Endothelial cell of umbilical vein (primary cell): ENCODE results near the gene CDH7. TPM values are rescaled to one million over a fixed set of nuclear protein-coding genes. Genes with fewer than 3 reads are reported as not detected.

Experiments used
- BruUV-seq: library from RNA; stranded (reverse); fragments of 400-500 nt; replicated peaks from 2 replicates; lab custom pipeline; 2021; lab: Mats Ljungman, UMichigan
- CTCF ChIA-PET: fragments of 300-600, 350-600 bp; sonication (Branson Sonifier 250); formaldehyde crosslinking; loops from one replicate; lab custom pipeline; 2021; ENCODE audit warnings: antibody characterized with exemption, inconsistent platforms; lab: Charles Lee
- POLR2A ChIA-PET: fragments of 300-600, 350-600 bp; sonication (Branson Sonifier 250); formaldehyde crosslinking; loops from one replicate; lab custom pipeline; 2021; ENCODE audit warnings: antibody characterized with exemption, inconsistent platforms; lab: Charles Lee
- DNase-seq: peaks from one replicate; pipeline ENCODE4 v3.0.0-alpha.2; 2011; ENCODE audit warnings: low read depth, low spot score
- FAIRE-seq: peaks from 2 replicates; lab custom pipeline; 2011; peaks lifted over from hg19 to GRCh38; lab: Jason Lieb, UNC
- H2AFZ ChIP-seq: 2 replicates; pipeline ENCODE4 v1.6.0; 2012; ENCODE audit warnings: low read depth, low read length, control low read depth, inconsistent platforms
- H3K27ac ChIP-seq: 2 replicates; pipeline ENCODE4 v1.5.1; 2011; ENCODE audit warnings: low read depth, mild to moderate bottlenecking, control low read depth, low read length, moderate library complexity; ENCODE audit not compliant: insufficient read depth
- H3K27me3 ChIP-seq, 2 experiments: 2 replicates each; pipeline versions ENCODE4 v1.6.0 to v1.6.1; 2011; ENCODE audit warnings: low read length in 2 of 2, mixed read lengths in 1 of 2; ENCODE audit not compliant: control insufficient read depth in 2 of 2, insufficient read depth in 2 of 2
- H3K36me3 ChIP-seq, 2 experiments: 2 replicates in 1 of 2; 3 replicates in 1 of 2; pipeline ENCODE4 v1.5.1; 2011; ENCODE audit warnings: low read length in 2 of 2, mild to moderate bottlenecking in 1 of 2, moderate library complexity in 1 of 2; ENCODE audit not compliant: control insufficient read depth in 2 of 2, insufficient read depth in 2 of 2; ENCODE audit errors: extremely low read depth in 1 of 2
- H3K4me1 ChIP-seq: 3 replicates; pipeline ENCODE4 v1.5.1; 2011; ENCODE audit warnings: mild to moderate bottlenecking, low read length; ENCODE audit not compliant: control insufficient read depth, insufficient read depth; ENCODE audit errors: extremely low read depth
- H3K4me2 ChIP-seq: 2 replicates; pipeline ENCODE4 v1.6.1; 2011; ENCODE audit warnings: low read length, control low read depth, mixed read lengths; ENCODE audit not compliant: insufficient read depth
- H3K4me3 ChIP-seq, 3 experiments: fragments of 200-600 bp in 1 of 3; sonication (generic), shearing (Covaris generic) in 1 of 3; replicated peaks in 1 of 3; 2 replicates each; pipeline ENCODE4 v1.5.1; 2011 to 2016; ENCODE audit warnings: control low read depth in 3 of 3, low read length in 3 of 3, mild to moderate bottlenecking in 2 of 3, inconsistent platforms in 1 of 3, low read depth in 1 of 3, moderate library complexity in 1 of 3; ENCODE audit not compliant: insufficient read depth in 1 of 3
- H3K79me2 ChIP-seq: 2 replicates; pipeline ENCODE4 v1.6.0; 2012; ENCODE audit warnings: low read length, inconsistent platforms; ENCODE audit not compliant: control insufficient read depth, insufficient read depth
- H3K9ac ChIP-seq: replicated peaks from 2 replicates; pipeline ENCODE3; 2011; ENCODE audit warnings: low read length, control low read depth; ENCODE audit not compliant: insufficient read depth; ENCODE audit errors: extremely low read depth
- H3K9me1 ChIP-seq: replicated peaks from 3 replicates; pipeline ENCODE4 v1.6.0; 2011; ENCODE audit warnings: mild to moderate bottlenecking, low read length; ENCODE audit not compliant: control insufficient read depth, insufficient read depth; ENCODE audit errors: extremely low read depth
- H3K9me3 ChIP-seq: replicated peaks from 2 replicates; pipeline ENCODE4 v1.5.1; 2012; ENCODE audit warnings: low read length, inconsistent platforms; ENCODE audit not compliant: control insufficient read depth, insufficient read depth
- H4K20me1 ChIP-seq: replicated peaks from 2 replicates; pipeline ENCODE3; 2011; ENCODE audit warnings: mild to moderate bottlenecking, low read length; ENCODE audit not compliant: control insufficient read depth, insufficient read depth; ENCODE audit errors: extremely low read depth
- EZH2 ChIP-seq: IDR thresholded peaks from 2 replicates; pipeline ENCODE4 v1.6.1; 2012; ENCODE audit warnings: borderline replicate concordance, low read depth, mild to moderate bottlenecking, moderate library complexity, low read length, inconsistent platforms; ENCODE audit not compliant: severe bottlenecking
- FOS ChIP-seq: IDR thresholded peaks from 2 replicates; pipeline ENCODE4 v1.6.1; 2011; ENCODE audit warnings: mild to moderate bottlenecking, low read length, moderate library complexity, borderline replicate concordance; ENCODE audit not compliant: insufficient read depth
- GATA2 ChIP-seq: IDR thresholded peaks from 2 replicates; pipeline ENCODE4 v1.7.0; 2011; ENCODE audit warnings: low read depth, mild to moderate bottlenecking, moderate library complexity, mixed read lengths, low read length; ENCODE audit not compliant: insufficient read length, insufficient read depth
- JUN ChIP-seq: IDR thresholded peaks from 2 replicates; pipeline ENCODE4 v1.6.1; 2011; ENCODE audit warnings: borderline replicate concordance, low read depth; ENCODE audit not compliant: insufficient read length, insufficient read depth
- MYC ChIP-seq: IDR thresholded peaks from one replicate; pipeline ENCODE4 v1.6.1; 2011; ENCODE audit warnings: mild to moderate bottlenecking, low read depth, low read length
- POLR2A ChIP-seq: IDR thresholded peaks from 2 replicates; pipeline ENCODE4 v1.6.1; 2012; ENCODE audit warnings: low read depth, mild to moderate bottlenecking, control low read depth, low read length
- POLR2AphosphoS5 ChIP-seq: IDR thresholded peaks from 2 replicates; pipeline ENCODE4 v1.6.1; 2012; ENCODE audit warnings: low read depth, mild to moderate bottlenecking, control low read depth, low read length, moderate library complexity; ENCODE audit not compliant: insufficient read depth
- dilution Hi-C: fragments of 300-500 bp; cut with MboI; formaldehyde crosslinking; loops from one replicate; pipeline ENCODE4 v1.15.0; 2019; ENCODE audit warnings: low sequenced_read_pairs; ENCODE audit not compliant: extremely low pct_ligation_motif_present
- intact Hi-C: fragments of 100-400 bp; cut with micrococcal nuclease; formaldehyde crosslinking; loops from one replicate; pipeline ENCODE4 v1.10.0; 2022
- polyA plus RNA-seq, 4 experiments: library from polyadenylated mRNA; depleted of rRNA in 3 of 4; stranded (reverse) in 3 of 4; unstranded in 1 of 4; fragments of >200 nt; gene quantifications; 2 replicates each; pipeline versions ENCODE4 v1.2.1 to v1.2.3, GENCODE V29; 2011 to 2012; ENCODE audit warnings: missing spikeins in 1 of 4
- total RNA-seq: library from RNA; stranded (reverse); gene quantifications from 2 replicates; pipeline ENCODE4 v1.2.3, GENCODE V29; 2021
- TF ChIP-seq, protein P1 (sequence below), 2 donors: IDR thresholded peaks; 1 replicate in 1 of 2; 2 replicates in 1 of 2; pipeline ENCODE4 v1.5.1; 2011; ENCODE audit warnings: low read length in 2 of 2, mild to moderate bottlenecking in 2 of 2, moderate library complexity in 2 of 2, control low read depth in 1 of 2, inconsistent platforms in 1 of 2, low read depth in 1 of 2; ENCODE audit not compliant: insufficient read depth in 1 of 2; ENCODE audit errors: extremely low read depth in 1 of 2
- TF ChIP-seq, protein P2 (sequence below): IDR thresholded peaks from 2 replicates; pipeline ENCODE4 v1.6.1; 2011; ENCODE audit not compliant: insufficient read depth, insufficient read length

The CDH7 gene
- total and polyA plus RNA-seq, 2 donors (not counting 3 experiments of a cell fraction or from before 2014, with no cell fraction given): not detected

- H3K36me3 ChIP-seq: no peaks in the 10 kb centered on the region
- no peak overlapping the region for H3K27ac ChIP-seq
- no peaks in the 10 kb centered on the region for H3K9me3 ChIP-seq
- CTCF ChIA-PET: no interaction called here
- no peaks in the 10 kb centered on the region for H3K4me1 ChIP-seq
- no peaks in the 10 kb centered on the region for H4K20me1 ChIP-seq
- dilution Hi-C loops: no loop called here
- no TSS peak for BruUV-seq
- H3K9me1 ChIP-seq: no peaks in the 10 kb centered on the region
- FAIRE-seq: no peak
- intact Hi-C loops: no loop called here
- no peak overlapping the region for H2AFZ ChIP-seq
- no peak overlapping the region for H3K4me2 ChIP-seq
- H3K9ac ChIP-seq: no peak overlapping the region
- H3K4me3 ChIP-seq: no peak overlapping the region
- DNase-seq: no peak
- POLR2A ChIA-PET: no interaction called here
- TF ChIP-seq MYC (no peak), POLR2A (no peak), JUN (no peak), EZH2 (no peak), POLR2AphosphoS5 (no peak)
- TF ChIP-seq, protein P1, sequence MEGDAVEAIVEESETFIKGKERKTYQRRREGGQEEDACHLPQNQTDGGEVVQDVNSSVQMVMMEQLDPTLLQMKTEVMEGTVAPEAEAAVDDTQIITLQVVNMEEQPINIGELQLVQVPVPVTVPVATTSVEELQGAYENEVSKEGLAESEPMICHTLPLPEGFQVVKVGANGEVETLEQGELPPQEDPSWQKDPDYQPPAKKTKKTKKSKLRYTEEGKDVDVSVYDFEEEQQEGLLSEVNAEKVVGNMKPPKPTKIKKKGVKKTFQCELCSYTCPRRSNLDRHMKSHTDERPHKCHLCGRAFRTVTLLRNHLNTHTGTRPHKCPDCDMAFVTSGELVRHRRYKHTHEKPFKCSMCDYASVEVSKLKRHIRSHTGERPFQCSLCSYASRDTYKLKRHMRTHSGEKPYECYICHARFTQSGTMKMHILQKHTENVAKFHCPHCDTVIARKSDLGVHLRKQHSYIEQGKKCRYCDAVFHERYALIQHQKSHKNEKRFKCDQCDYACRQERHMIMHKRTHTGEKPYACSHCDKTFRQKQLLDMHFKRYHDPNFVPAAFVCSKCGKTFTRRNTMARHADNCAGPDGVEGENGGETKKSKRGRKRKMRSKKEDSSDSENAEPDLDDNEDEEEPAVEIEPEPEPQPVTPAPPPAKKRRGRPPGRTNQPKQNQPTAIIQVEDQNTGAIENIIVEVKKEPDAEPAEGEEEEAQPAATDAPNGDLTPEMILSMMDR (IDR thresholded peaks at IDR 0.05; ENCODE audit: extremely low read depth in 1 of 2, insufficient read depth in 1 of 2, low read depth in 1 of 2, low read length in 2 of 2): no peak
- no peaks in the 10 kb centered on the region for H3K79me2 ChIP-seq
- no peaks in the 10 kb centered on the region for H3K27me3 ChIP-seq
These were observed 41.8 kb downstream of the CDH7 start for GRCh38 chr18:65792456-65793074.

DNA sequence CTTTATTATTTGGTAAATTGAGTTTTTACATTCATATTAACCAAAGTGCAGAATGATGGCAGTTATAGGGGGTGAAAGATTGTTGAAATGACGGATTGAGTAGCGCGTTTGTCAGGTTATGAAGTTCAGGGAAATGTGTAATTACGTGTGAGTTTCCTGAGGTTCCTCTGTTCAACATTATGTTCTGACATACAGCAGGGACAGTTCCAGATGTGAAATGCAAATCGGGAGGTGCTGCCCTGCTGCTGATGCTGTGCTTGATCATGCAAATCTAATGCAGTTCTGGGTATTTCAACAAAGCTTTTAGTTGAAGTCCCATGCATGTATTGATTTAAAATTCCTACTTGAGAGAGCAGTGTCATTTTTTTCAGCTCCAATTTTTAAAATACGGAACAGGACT is 57.9 kb downstream of the CDH7 start:
- H2AFZ ChIP-seq: no peak overlapping the region
- H3K4me3 ChIP-seq: no peak overlapping the region
- no peaks in the 10 kb centered on the region for H3K9me3 ChIP-seq
- intact Hi-C loops (no loop called here), dilution Hi-C loops (no loop called here)
- TF ChIP-seq, protein P1 (IDR thresholded peaks at IDR 0.05; ENCODE audit: extremely low read depth in 1 of 2, insufficient read depth in 1 of 2, low read depth in 1 of 2, low read length in 2 of 2): no peak
- TF ChIP-seq JUN: no peak
- no peak for TF ChIP-seq POLR2AphosphoS5
- TF ChIP-seq EZH2: no peak
- no peak for TF ChIP-seq POLR2A
- TF ChIP-seq GATA2: no peak
- TF ChIP-seq FOS: no peak
- TF ChIP-seq, protein P2, sequence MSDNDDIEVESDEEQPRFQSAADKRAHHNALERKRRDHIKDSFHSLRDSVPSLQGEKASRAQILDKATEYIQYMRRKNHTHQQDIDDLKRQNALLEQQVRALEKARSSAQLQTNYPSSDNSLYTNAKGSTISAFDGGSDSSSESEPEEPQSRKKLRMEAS: no peak
- no peak for TF ChIP-seq MYC
- no peaks in the 10 kb centered on the region for H3K79me2 ChIP-seq
- no peak overlapping the region for H3K27ac ChIP-seq
- CTCF ChIA-PET: no interaction called here
- FAIRE-seq: no peak
- H4K20me1 ChIP-seq: no peaks in the 10 kb centered on the region
- DNase-seq: no peak
- no peaks in the 10 kb centered on the region for H3K4me1 ChIP-seq
- no peaks in the 10 kb centered on the region for H3K9me1 ChIP-seq
- POLR2A ChIA-PET: no interaction called here
- no peaks in the 10 kb centered on the region for H3K36me3 ChIP-seq
- no peaks in the 10 kb centered on the region for H3K27me3 ChIP-seq
- H3K4me2 ChIP-seq: no peak overlapping the region
- H3K9ac ChIP-seq: no peak overlapping the region
- no TSS peak for BruUV-seq
